B cell (primary cell): ENCODE data around the gene CD68. TPM values are rescaled to one million over a fixed set of nuclear protein-coding genes. Genes with fewer than 3 reads are reported as not detected.

Experiments
- ATAC-seq: fragments of 200-7000 bp; cut with Tn5 transposase; one replicate; pipeline ENCODE4 v1.10.0; 2021; ENCODE audit warnings: low read depth, mild to moderate bottlenecking, moderate number of reproducible peaks, moderate library complexity
- CTCF ChIA-PET: fragments of 350-600 bp; sonication (Branson Sonifier 250); formaldehyde crosslinking; loops from one replicate; lab custom pipeline; 2021; ENCODE audit warnings: antibody characterized with exemption, inconsistent platforms; lab: Charles Lee
- POLR2A ChIA-PET: fragments of 350-600 bp; sonication (Branson Sonifier 250); formaldehyde crosslinking; loops from one replicate; lab custom pipeline; 2021; ENCODE audit warnings: antibody characterized with exemption; lab: Charles Lee
- DNase-seq: peaks from one replicate; pipeline ENCODE4 v3.0.0; 2013
- H2AFZ ChIP-seq: 2 replicates; pipeline ENCODE4 v1.6.1; 2012; ENCODE audit warnings: mild to moderate bottlenecking, low read depth, low read length; ENCODE audit not compliant: insufficient read depth, poor library complexity, severe bottlenecking
- H3K27ac ChIP-seq, 2 donors: 1 replicate in 1 of 2; 2 replicates in 1 of 2; pipeline ENCODE4 v1.5.1; 2012 to 2013; ENCODE audit warnings: low read length in 2 of 2, mild to moderate bottlenecking in 2 of 2, moderate library complexity in 1 of 2
- H3K27me3 ChIP-seq, 4 experiments: fragments of 200-600 bp in 1 of 4; sonication (generic) in 1 of 4; replicated peaks in 1 of 4; 1 replicate in 2 of 4; 2 replicates in 2 of 4; pipeline versions ENCODE4 v1.6.1 to v1.7.0; 2013 to 2016; ENCODE audit warnings: low read length in 3 of 4, mild to moderate bottlenecking in 2 of 4, mixed read lengths in 1 of 4, moderate library complexity in 1 of 4; ENCODE audit not compliant: insufficient read depth in 4 of 4, control insufficient read depth in 3 of 4; ENCODE audit errors: control extremely low read depth in 1 of 4
- H3K36me3 ChIP-seq, 2 experiments: replicated peaks in 1 of 2; 1 replicate in 1 of 2; 2 replicates in 1 of 2; pipeline versions ENCODE4 v1.6.1 to v1.7.1; 2013; ENCODE audit warnings: low read length in 1 of 2; ENCODE audit not compliant: insufficient read depth in 2 of 2, control insufficient read depth in 1 of 2; ENCODE audit errors: control extremely low read depth in 1 of 2, extremely low read depth in 1 of 2
- H3K4me1 ChIP-seq, 2 donors: fragments of 200-600 bp in 1 of 2; sonication (generic) in 1 of 2; 1 replicate in 1 of 2; 2 replicates in 1 of 2; pipeline versions ENCODE4 v1.5.1 to v1.6.1; 2013 to 2017; ENCODE audit warnings: low read length in 2 of 2; ENCODE audit not compliant: control insufficient read depth in 2 of 2, insufficient read depth in 2 of 2
- H3K4me2 ChIP-seq: replicated peaks from 2 replicates; pipeline ENCODE3; 2012; ENCODE audit warnings: mild to moderate bottlenecking, low read depth, low read length; ENCODE audit not compliant: poor library complexity, severe bottlenecking
- H3K4me3 ChIP-seq, 5 experiments: fragments of 200-600 bp in 1 of 5; sonication (generic) in 1 of 5; 1 replicate in 3 of 5; 2 replicates in 2 of 5; pipeline versions ENCODE4 v1.5.1 to v1.7.0; 2011 to 2016; ENCODE audit warnings: low read length in 4 of 5, mild to moderate bottlenecking in 4 of 5, low read depth in 2 of 5, control low read depth in 1 of 5, moderate library complexity in 1 of 5; ENCODE audit not compliant: insufficient read depth in 1 of 5; ENCODE audit errors: control extremely low read depth in 1 of 5, extremely low read depth in 1 of 5
- H3K79me2 ChIP-seq: fragments of 200-600 bp; sonication (generic); one replicate; pipeline ENCODE4 v1.6.0; 2016; ENCODE audit warnings: low read length; ENCODE audit not compliant: control insufficient read depth, insufficient read depth
- H3K9ac ChIP-seq: fragments of 200-600 bp; sonication (generic); 2 replicates; pipeline ENCODE4 v1.6.1; 2017; ENCODE audit warnings: mild to moderate bottlenecking, low read length, moderate library complexity
- H3K9me3 ChIP-seq, 3 donors: one replicate each; pipeline versions ENCODE4 v1.6.1 to v1.7.1; 2013; ENCODE audit warnings: low read length in 2 of 3; ENCODE audit not compliant: control insufficient read depth in 2 of 3, insufficient read depth in 1 of 3; ENCODE audit errors: control extremely low read depth in 1 of 3
- H4K20me1 ChIP-seq: 2 replicates; pipeline ENCODE4 v1.6.0; 2012; ENCODE audit warnings: mild to moderate bottlenecking, low read length; ENCODE audit not compliant: insufficient read depth, control insufficient read depth, poor library complexity, severe bottlenecking
- H3K27ac Mint-ChIP-seq: one replicate; pipeline ENCODE4 v1.8.0; 2021; ENCODE audit warnings: mixed read lengths
- H3K27me3 Mint-ChIP-seq: one replicate; pipeline ENCODE4 v1.8.0; 2021; ENCODE audit warnings: mixed read lengths
- H3K4me1 Mint-ChIP-seq: one replicate; pipeline ENCODE4 v1.8.0; 2021; ENCODE audit warnings: mixed read lengths
- H3K4me3 Mint-ChIP-seq: one replicate; pipeline ENCODE4 v1.8.0; 2021; ENCODE audit warnings: mixed read lengths
- H3K9me3 Mint-ChIP-seq: one replicate; pipeline ENCODE4 v1.8.0; 2022; ENCODE audit warnings: mixed read lengths; ENCODE audit not compliant: insufficient read depth
- EZH2 ChIP-seq: IDR thresholded peaks from 2 replicates; pipeline ENCODE4 v1.6.1; 2012; ENCODE audit warnings: borderline replicate concordance, low read depth, mild to moderate bottlenecking, moderate library complexity, low read length; ENCODE audit not compliant: insufficient read depth, poor library complexity, severe bottlenecking
- WGBS: methylation state at CpG from one replicate; pipeline ENCODE4 v1.1.5; 2013; ENCODE audit warnings: missing lambda C conversion rate; ENCODE audit not compliant: insufficient coverage; 5-methylcytosine and 5-hydroxymethylcytosine counted together
- intact Hi-C: fragments of 100-400 bp; cut with micrococcal nuclease; formaldehyde crosslinking; loops from one replicate; pipeline ENCODE4 v1.10.0; 2022
- polyA plus RNA-seq: library from polyadenylated mRNA; depleted of rRNA; stranded (reverse); fragments of >200 nt; gene quantifications from 2 replicates; pipeline ENCODE4 v1.2.3, GENCODE V29; 2012
- total RNA-seq, 2 donors: library from RNA; stranded (reverse); fragments of 120-200 nt in 1 of 2; gene quantifications; 1 replicate in 1 of 2; 2 replicates in 1 of 2; pipeline versions ENCODE4 v1.2.3 to v1.2.4, GENCODE V29; 2013 to 2022
- TF ChIP-seq, protein P1 (sequence below): fragments of 200-600 bp; IDR thresholded peaks from one replicate; pipeline ENCODE4 v1.8.0; 2022; ENCODE audit warnings: antibody characterized with exemption, mild to moderate bottlenecking

CD68 gene
- total and polyA plus RNA-seq, 2 donors (not counting 1 experiment from before 2014, with no cell fraction given): 3.9 to 12.9 TPM

GRCh38 chr17:7577327-7578199 lies 1.9 kb upstream of the CD68 start:
- H3K27me3 Mint-ChIP-seq: no peaks in the 10 kb centered on the region
- Histone ChIP-seq H3K79me2 (peaks cover 48% of the 10 kb centered on the region), H4K20me1 (peaks cover 61% of the 10 kb centered on the region), H3K9ac (no peak overlapping the region), H3K4me2 (no peak overlapping the region), H3K9me3 (no peaks in the 10 kb centered on the region), H3K27ac (no peak overlapping the region), H2AFZ (no peak overlapping the region), H3K4me3 (no peak overlapping the region), H3K36me3 (peaks cover 22 to 58% of the 10 kb centered on the region in 2 experiments), H3K4me1 (peaks cover 49 to 64% of the 10 kb centered on the region in 2 donors), H3K27me3 (no peaks in the 10 kb centered on the region)
- ATAC-seq (no peak), DNase-seq (no peak)
- no peaks in the 10 kb centered on the region for H3K9me3 Mint-ChIP-seq
- H3K4me3 Mint-ChIP-seq: no peak overlapping the region
- ChIA-PET CTCF (interaction anchor here (1.2 to 4.9 kb wide), 3 partner anchors 12 to 63 kb away, joined by 4 to 19 read pairs (median 6); partner anchors contain the start of gene SOX15), POLR2A (no interaction called here)
- whole genome bisulfite sequencing: 93% methylated on average over 13 of the region's 17 CpGs
- intact Hi-C loops: loop anchor here (10.0 kb wide), 1 partner anchor 563 kb away; the partner anchor contains the start of gene RNASEK
- peaks cover 79% of the 10 kb centered on the region for H3K4me1 Mint-ChIP-seq
- TF ChIP-seq, protein P1, sequence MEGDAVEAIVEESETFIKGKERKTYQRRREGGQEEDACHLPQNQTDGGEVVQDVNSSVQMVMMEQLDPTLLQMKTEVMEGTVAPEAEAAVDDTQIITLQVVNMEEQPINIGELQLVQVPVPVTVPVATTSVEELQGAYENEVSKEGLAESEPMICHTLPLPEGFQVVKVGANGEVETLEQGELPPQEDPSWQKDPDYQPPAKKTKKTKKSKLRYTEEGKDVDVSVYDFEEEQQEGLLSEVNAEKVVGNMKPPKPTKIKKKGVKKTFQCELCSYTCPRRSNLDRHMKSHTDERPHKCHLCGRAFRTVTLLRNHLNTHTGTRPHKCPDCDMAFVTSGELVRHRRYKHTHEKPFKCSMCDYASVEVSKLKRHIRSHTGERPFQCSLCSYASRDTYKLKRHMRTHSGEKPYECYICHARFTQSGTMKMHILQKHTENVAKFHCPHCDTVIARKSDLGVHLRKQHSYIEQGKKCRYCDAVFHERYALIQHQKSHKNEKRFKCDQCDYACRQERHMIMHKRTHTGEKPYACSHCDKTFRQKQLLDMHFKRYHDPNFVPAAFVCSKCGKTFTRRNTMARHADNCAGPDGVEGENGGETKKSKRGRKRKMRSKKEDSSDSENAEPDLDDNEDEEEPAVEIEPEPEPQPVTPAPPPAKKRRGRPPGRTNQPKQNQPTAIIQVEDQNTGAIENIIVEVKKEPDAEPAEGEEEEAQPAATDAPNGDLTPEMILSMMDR: no peak
- no peak for TF ChIP-seq EZH2
- H3K27ac Mint-ChIP-seq: peak overlapping the region; percentile 64
